ENCODE results near the gene REX1BD. TPM values are rescaled to one million over a fixed set of nuclear protein-coding genes. Genes with fewer than 3 reads are reported as not detected.
A peak's percentile ranks its signal among the peaks of the same experiment; 100 is the strongest.

Gene REX1BD
- total and polyA plus RNA-seq, 4 donors = 25.9 to 71.9 (median 51.4) TPM

DNA sequence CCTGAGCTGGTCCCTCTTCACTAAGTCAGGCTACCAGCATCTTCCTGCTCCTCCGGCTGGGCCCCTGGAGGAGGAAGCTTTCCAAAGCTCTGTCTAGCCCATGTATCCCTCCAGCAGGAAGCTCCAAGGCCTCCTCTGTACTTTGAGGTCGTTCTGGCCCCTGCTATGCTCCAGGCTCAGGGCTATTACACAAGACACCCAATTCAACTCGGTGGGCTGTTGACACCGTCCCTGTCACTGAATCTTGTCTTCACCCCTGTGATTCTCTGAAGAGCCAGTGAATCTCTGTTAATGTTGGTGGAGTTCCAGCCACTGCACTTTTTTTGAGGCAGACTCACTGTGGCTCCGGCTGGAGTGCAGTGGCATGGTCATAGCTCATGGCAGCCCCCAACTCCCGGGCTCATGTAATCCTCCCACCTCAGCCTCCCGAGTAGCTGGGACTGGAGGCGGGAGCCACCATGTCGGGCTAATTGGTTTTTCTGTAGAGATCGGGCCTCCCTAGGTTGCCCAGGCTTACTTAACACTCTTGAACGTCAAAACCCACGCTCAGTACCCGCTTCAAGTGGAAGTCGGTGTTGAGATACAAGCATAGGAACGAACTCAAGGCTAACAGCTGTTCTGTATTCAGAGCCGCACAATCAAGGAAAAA lies 512 bp upstream of the REX1BD start:
- Histone ChIP-seq H3K27ac (ENCODE audit: low read depth in 1 of 2, low read length in 2 of 2) (peak overlapping the region; percentile 74 to 84), H3K9ac (ENCODE audit: low read depth in 1 of 2, low read length in 2 of 2) (peak overlapping the region in 1 of 2 donors; percentile 30), H3K27me3 (ENCODE audit: control insufficient read depth in 4 of 4, insufficient read depth in 4 of 4, low read length in 3 of 4) (no peaks in the 10 kb centered on the region), H3K36me3 (ENCODE audit: control insufficient read depth in 4 of 4, insufficient read depth in 3 of 4, low read depth in 1 of 4, low read length in 3 of 4) (peaks cover 0 to 3% (median 1%) of the 10 kb centered on the region in 4 donors), H3K4me1 (ENCODE audit: control insufficient read depth in 4 of 4, insufficient read depth in 4 of 4, low read length in 3 of 4) (peaks cover 5 to 17% (median 11%) of the 10 kb centered on the region in 4 donors), H3K4me3 (ENCODE audit: low read depth in 1 of 3, low read length in 3 of 3) (peak overlapping the region; percentile 72 to 83 (median 78)), H3K9me3 (ENCODE audit: control insufficient read depth in 4 of 4, low read length in 3 of 4) (no peaks in the 10 kb centered on the region)
- DNase-seq (ENCODE audit: low spot score) = no peak
- TF ChIP-seq NR2F2 (IDR thresholded peaks at IDR 0.05) (peak; percentile 24), ZBTB33 (IDR thresholded peaks at IDR 0.05) (no peak), FOXA2 (IDR thresholded peaks at IDR 0.05) (no peak), HNF4G (IDR thresholded peaks at IDR 0.05) (no peak), JUND (IDR thresholded peaks at IDR 0.05) (no peak), HNF4A (conservative IDR thresholded peaks at IDR 0.05) (no peak), RXRA (IDR thresholded peaks at IDR 0.05) (no peak), FOXA1 (IDR thresholded peaks at IDR 0.05) (no peak), RAD21 (IDR thresholded peaks at IDR 0.05) (no peak)
- WGBS = 43% methylated on average over 16 of the region's 16 CpGs

- WGBS = 22% methylated on average over 52 of the region's 52 CpGs
- peak; percentile 69 for DNase-seq (ENCODE audit: low spot score)
- H3K9ac ChIP-seq (ENCODE audit: low read depth in 1 of 2, low read length in 2 of 2) = peak overlapping the region in 1 of 2 donors; percentile 33
- H3K36me3 ChIP-seq (ENCODE audit: control insufficient read depth in 4 of 4, insufficient read depth in 3 of 4, low read depth in 1 of 4, low read length in 3 of 4) = peaks cover 0 to 3% (median 1%) of the 10 kb centered on the region in 4 donors
- TF ChIP-seq FOXA2 (IDR thresholded peaks at IDR 0.05) = no peak
- TF ChIP-seq RAD21 (IDR thresholded peaks at IDR 0.05) = no peak
- TF ChIP-seq CTCF (IDR thresholded peaks at IDR 0.05; ENCODE audit: low read depth, low read length, missing input control) = peak; percentile 29
- TF ChIP-seq JUND (IDR thresholded peaks at IDR 0.05) = no peak
- peak; percentile 17 for TF ChIP-seq SP1 (IDR thresholded peaks at IDR 0.05)
- H3K4me3 ChIP-seq (ENCODE audit: low read depth in 1 of 3, low read length in 3 of 3) = peak overlapping the region; percentile 72 to 83 (median 78)
- H3K4me1 ChIP-seq (ENCODE audit: control insufficient read depth in 4 of 4, insufficient read depth in 4 of 4, low read length in 3 of 4) = peaks cover 8 to 21% (median 17%) of the 10 kb centered on the region in 4 donors
- H3K27me3 ChIP-seq (ENCODE audit: control insufficient read depth in 4 of 4, insufficient read depth in 4 of 4, low read length in 3 of 4) = no peaks in the 10 kb centered on the region
- H3K27ac ChIP-seq (ENCODE audit: low read depth in 1 of 2, low read length in 2 of 2) = peak overlapping the region; percentile 74 to 84
- H3K9me3 ChIP-seq (ENCODE audit: control insufficient read depth in 4 of 4, low read length in 3 of 4) = no peaks in the 10 kb centered on the region
Observed at GRCh38 chr19:18589380-18590272, 1.0 kb downstream of the REX1BD start.

Measured in liver (tissue), 9 donors.